ENCODE data around the gene OLAH. TPM values are rescaled to one million over a fixed set of nuclear protein-coding genes. Genes with fewer than 3 reads are reported as not detected.

Gene OLAH
- total and polyA plus RNA-seq, 2 donors from 2014 or later, result 0.50 to 0.52 TPM

DNA sequence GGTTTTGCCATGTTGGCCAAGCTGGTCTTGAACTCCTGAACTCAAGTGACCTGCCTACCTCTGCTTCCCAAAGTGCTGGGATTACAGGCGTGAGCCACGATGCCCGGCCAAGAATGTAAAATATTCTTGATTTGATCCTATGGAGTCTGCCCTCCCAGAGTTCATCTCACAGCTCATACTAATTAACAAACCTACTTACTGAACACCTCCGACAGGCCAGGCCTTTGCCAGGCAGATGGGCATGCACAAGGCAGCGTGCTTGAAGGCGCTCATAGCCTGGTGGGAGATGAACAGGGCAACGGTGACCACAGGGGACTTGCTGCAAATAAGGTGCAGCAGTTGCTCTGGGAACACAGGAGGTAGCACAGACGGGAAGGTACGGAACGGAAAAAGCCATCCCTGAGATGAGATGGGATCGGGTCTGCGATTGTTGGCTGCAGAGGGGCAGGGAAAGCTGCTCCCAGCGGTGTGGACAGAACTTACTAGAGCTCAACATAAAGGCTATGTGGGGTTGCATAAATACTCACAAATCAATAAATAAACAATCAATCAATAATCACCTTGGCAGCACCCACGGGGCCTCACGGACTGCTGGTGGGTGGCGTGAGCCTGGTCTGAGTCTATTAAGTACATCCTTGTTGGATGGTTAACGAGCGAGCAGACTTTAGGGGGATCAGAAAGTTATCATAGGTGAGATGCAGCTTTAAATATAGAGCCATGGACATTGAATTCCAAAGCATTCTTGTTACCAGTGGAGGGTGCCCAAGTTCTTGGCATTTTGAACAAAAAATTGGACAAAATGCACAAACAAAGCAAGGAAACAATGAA, 40.1 kb downstream of the OLAH start:
- Histone ChIP-seq H3K4me1 (ENCODE audit: control insufficient read depth in 2 of 3, insufficient read depth in 2 of 3, low read depth in 1 of 3, low read length in 3 of 3) (peaks cover 0 to 8% (median 3%) of the 10 kb centered on the region in 3 donors), H3K9ac (ENCODE audit: low read length in 3 of 3) (peak overlapping the region in 2 of 3 donors; percentile 17 to 66), H3K27ac (ENCODE audit: low read depth in 2 of 2, low read length in 2 of 2) (peak overlapping the region; percentile 18 to 37), H3K4me3 (ENCODE audit: low read length in 3 of 3) (peak overlapping the region; percentile 70 to 80 (median 71)), H3K9me3 (ENCODE audit: control insufficient read depth in 2 of 3, insufficient read depth in 1 of 3, low read length in 3 of 3) (no peaks in the 10 kb centered on the region), H3K36me3 (ENCODE audit: control insufficient read depth in 2 of 3, insufficient read depth in 3 of 3, low read length in 3 of 3) (no peaks in the 10 kb centered on the region), H3K27me3 (ENCODE audit: control insufficient read depth, insufficient read depth, low read length) (no peaks in the 10 kb centered on the region)
- FAIRE-seq (no peak), DNase-seq (peak in 1 of 5 donors; percentile 7)
- intact Hi-C loops (cut with DNase I), result no loop called here
- TF ChIP-seq, protein P1, sequence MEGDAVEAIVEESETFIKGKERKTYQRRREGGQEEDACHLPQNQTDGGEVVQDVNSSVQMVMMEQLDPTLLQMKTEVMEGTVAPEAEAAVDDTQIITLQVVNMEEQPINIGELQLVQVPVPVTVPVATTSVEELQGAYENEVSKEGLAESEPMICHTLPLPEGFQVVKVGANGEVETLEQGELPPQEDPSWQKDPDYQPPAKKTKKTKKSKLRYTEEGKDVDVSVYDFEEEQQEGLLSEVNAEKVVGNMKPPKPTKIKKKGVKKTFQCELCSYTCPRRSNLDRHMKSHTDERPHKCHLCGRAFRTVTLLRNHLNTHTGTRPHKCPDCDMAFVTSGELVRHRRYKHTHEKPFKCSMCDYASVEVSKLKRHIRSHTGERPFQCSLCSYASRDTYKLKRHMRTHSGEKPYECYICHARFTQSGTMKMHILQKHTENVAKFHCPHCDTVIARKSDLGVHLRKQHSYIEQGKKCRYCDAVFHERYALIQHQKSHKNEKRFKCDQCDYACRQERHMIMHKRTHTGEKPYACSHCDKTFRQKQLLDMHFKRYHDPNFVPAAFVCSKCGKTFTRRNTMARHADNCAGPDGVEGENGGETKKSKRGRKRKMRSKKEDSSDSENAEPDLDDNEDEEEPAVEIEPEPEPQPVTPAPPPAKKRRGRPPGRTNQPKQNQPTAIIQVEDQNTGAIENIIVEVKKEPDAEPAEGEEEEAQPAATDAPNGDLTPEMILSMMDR (IDR thresholded peaks at IDR 0.05; ENCODE audit: borderline replicate concordance, extremely low read depth, insufficient read depth), result no peak

GRCh38 chr10:15084502-15084922, 40.8 kb downstream of the OLAH start:
- H3K36me3 ChIP-seq (ENCODE audit: control insufficient read depth in 2 of 3, insufficient read depth in 3 of 3, low read length in 3 of 3), result no peaks in the 10 kb centered on the region
- TF ChIP-seq, protein P1 (IDR thresholded peaks at IDR 0.05; ENCODE audit: borderline replicate concordance, extremely low read depth, insufficient read depth), result peak; percentile 24
- H3K9me3 ChIP-seq (ENCODE audit: control insufficient read depth in 2 of 3, insufficient read depth in 1 of 3, low read length in 3 of 3), result no peaks in the 10 kb centered on the region
- peaks cover 0 to 8% (median 3%) of the 10 kb centered on the region in 3 donors for H3K4me1 ChIP-seq (ENCODE audit: control insufficient read depth in 2 of 3, insufficient read depth in 2 of 3, low read depth in 1 of 3, low read length in 3 of 3)
- H3K4me3 ChIP-seq (ENCODE audit: low read length in 3 of 3), result peak overlapping the region; percentile 70 to 80 (median 71)
- peak overlapping the region in 2 of 3 donors; percentile 17 to 66 for H3K9ac ChIP-seq (ENCODE audit: low read length in 3 of 3)
- H3K27ac ChIP-seq (ENCODE audit: low read depth in 2 of 2, low read length in 2 of 2), result peak overlapping the region; percentile 18 to 37
- intact Hi-C loops (cut with DNase I), result no loop called here
- FAIRE-seq, result peak; percentile 99
- H3K27me3 ChIP-seq (ENCODE audit: control insufficient read depth, insufficient read depth, low read length), result no peaks in the 10 kb centered on the region
- peak in 3 of 5 donors; percentile 52 to 96 (median 81) for DNase-seq

GRCh38 chr10:15088428-15089261, 44.9 kb downstream of the OLAH start, which contains the start of gene ACBD7:
ACBD7 (minus strand) TSS chr10:15088776; CDS start chr10:15088728, 48 bp downstream.
- Histone ChIP-seq H3K27ac (ENCODE audit: low read depth in 2 of 2, low read length in 2 of 2) (no peak within 1 kb of the TSS), H3K36me3 (ENCODE audit: control insufficient read depth in 2 of 3, insufficient read depth in 3 of 3, low read length in 3 of 3) (no peaks in the 10 kb centered on the region), H3K4me3 (ENCODE audit: low read length in 3 of 3) (peak within 1 kb of the TSS; percentile 4 to 62 (median 42)), H3K9ac (ENCODE audit: low read length in 3 of 3) (peak within 1 kb of the TSS in 1 of 3 donors; percentile 26), H3K27me3 (ENCODE audit: control insufficient read depth, insufficient read depth, low read length) (no peaks in the 10 kb centered on the region), H3K4me1 (ENCODE audit: control insufficient read depth in 2 of 3, insufficient read depth in 2 of 3, low read depth in 1 of 3, low read length in 3 of 3) (peaks cover 0 to 8% (median 3%) of the 10 kb centered on the region in 3 donors), H3K9me3 (ENCODE audit: control insufficient read depth in 2 of 3, insufficient read depth in 1 of 3, low read length in 3 of 3) (no peaks in the 10 kb centered on the region)
- FAIRE-seq, result no peak
- intact Hi-C loops (cut with DNase I), result no loop called here
- peak; percentile 86 to 96 (median 91) for DNase-seq
- TF ChIP-seq, protein P1 (IDR thresholded peaks at IDR 0.05; ENCODE audit: borderline replicate concordance, extremely low read depth, insufficient read depth), result peak; percentile 41
